Measurements from ENCODE around the gene COL17A1. TPM values are rescaled to one million over a fixed set of nuclear protein-coding genes. Genes with fewer than 3 reads are reported as not detected.

The COL17A1 gene
- total RNA-seq, 1 donor from 2014 or later, result not detected

GRCh38 chr10:104103956-104104355 is 18.3 kb upstream of the COL17A1 start:
- no peak overlapping the region for H3K27ac Mint-ChIP-seq (ENCODE audit: unreplicated experiment)
- no peak for DNase-seq (ENCODE audit: low spot score)
- peaks cover 6% of the 10 kb centered on the region for H3K4me1 Mint-ChIP-seq (ENCODE audit: low read depth)
- no peak for TF ChIP-seq CTCF (IDR thresholded peaks at IDR 0.05)
- no peaks in the 10 kb centered on the region for H3K27me3 Mint-ChIP-seq (ENCODE audit: low read depth)
- H3K36me3 Mint-ChIP-seq (ENCODE audit: low read depth), result no peaks in the 10 kb centered on the region
- no peak overlapping the region for H3K4me3 Mint-ChIP-seq (ENCODE audit: unreplicated experiment)
- H3K9me3 Mint-ChIP-seq (ENCODE audit: low read depth), result no peaks in the 10 kb centered on the region

GRCh38 chr10:104101902-104102301 is 16.2 kb upstream of the COL17A1 start:
- TF ChIP-seq CTCF (IDR thresholded peaks at IDR 0.05), result no peak
- Mint-ChIP-seq H3K36me3 (ENCODE audit: low read depth) (no peaks in the 10 kb centered on the region), H3K9me3 (ENCODE audit: low read depth) (peaks cover 2% of the 10 kb centered on the region), H3K27ac (ENCODE audit: unreplicated experiment) (no peak overlapping the region), H3K4me1 (ENCODE audit: low read depth) (peaks cover 6% of the 10 kb centered on the region), H3K4me3 (ENCODE audit: unreplicated experiment) (no peak overlapping the region), H3K27me3 (ENCODE audit: low read depth) (no peaks in the 10 kb centered on the region)
- DNase-seq (ENCODE audit: low spot score), result no peak

- no peak for DNase-seq (ENCODE audit: low spot score)
- Mint-ChIP-seq H3K36me3 (ENCODE audit: low read depth) (no peaks in the 10 kb centered on the region), H3K4me1 (ENCODE audit: low read depth) (peaks cover 6% of the 10 kb centered on the region), H3K4me3 (ENCODE audit: unreplicated experiment) (no peak overlapping the region), H3K27me3 (ENCODE audit: low read depth) (no peaks in the 10 kb centered on the region), H3K27ac (ENCODE audit: unreplicated experiment) (no peak overlapping the region), H3K9me3 (ENCODE audit: low read depth) (peaks cover 6% of the 10 kb centered on the region)
- TF ChIP-seq CTCF (IDR thresholded peaks at IDR 0.05), result no peak
Measured at GRCh38 chr10:104100795-104101194, 15.1 kb upstream of the COL17A1 start.

- Mint-ChIP-seq H3K4me1 (ENCODE audit: low read depth) (peaks cover 6% of the 10 kb centered on the region), H3K4me3 (ENCODE audit: unreplicated experiment) (no peak overlapping the region), H3K27me3 (ENCODE audit: low read depth) (no peaks in the 10 kb centered on the region), H3K36me3 (ENCODE audit: low read depth) (no peaks in the 10 kb centered on the region), H3K9me3 (ENCODE audit: low read depth) (peaks cover 6% of the 10 kb centered on the region), H3K27ac (ENCODE audit: unreplicated experiment) (no peak overlapping the region)
- no peak for TF ChIP-seq CTCF (IDR thresholded peaks at IDR 0.05)
- no peak for DNase-seq (ENCODE audit: low spot score)
Measured at GRCh38 chr10:104099941-104100340, 14.3 kb upstream of the COL17A1 start.

- Mint-ChIP-seq H3K9me3 (ENCODE audit: low read depth) (peaks cover 6% of the 10 kb centered on the region), H3K36me3 (ENCODE audit: low read depth) (no peaks in the 10 kb centered on the region), H3K27ac (ENCODE audit: unreplicated experiment) (no peak overlapping the region), H3K27me3 (ENCODE audit: low read depth) (no peaks in the 10 kb centered on the region), H3K4me3 (ENCODE audit: unreplicated experiment) (no peak overlapping the region), H3K4me1 (ENCODE audit: low read depth) (peaks cover 6% of the 10 kb centered on the region)
- no peak for TF ChIP-seq CTCF (IDR thresholded peaks at IDR 0.05)
- no peak for DNase-seq (ENCODE audit: low spot score)
Measured at GRCh38 chr10:104099269-104099668, 13.6 kb upstream of the COL17A1 start.
